ENCODE data around the gene TNFRSF11A.

Gene TNFRSF11A

GRCh38 chr18:62343316-62343715 lies 18.2 kb downstream of the TNFRSF11A start:
- DNase-seq (ENCODE audit: low read depth, low spot score), result no peak

DNA sequence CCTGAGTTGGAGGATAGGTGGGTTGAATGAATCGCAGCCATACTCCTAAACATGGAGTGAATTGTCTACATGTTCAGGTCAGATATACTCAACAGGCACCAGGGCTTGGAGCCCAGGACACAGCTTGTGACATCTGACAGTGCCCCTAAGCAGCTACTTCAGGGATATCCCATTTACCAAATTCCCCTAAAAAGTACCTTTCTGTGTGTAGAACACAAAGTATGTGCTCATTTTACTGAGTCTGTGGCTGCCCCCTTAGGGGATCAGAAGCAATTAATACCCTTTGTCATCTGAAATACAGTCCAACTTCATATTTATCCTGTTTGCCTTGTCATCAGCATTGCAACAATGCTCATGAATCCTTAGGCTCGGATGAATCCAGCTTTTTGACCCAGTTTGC lies 20.8 kb downstream of the TNFRSF11A start:
- DNase-seq (ENCODE audit: low read depth, low spot score), result no peak

GRCh38 chr18:62346333-62347088 lies 21.4 kb downstream of the TNFRSF11A start:
- DNase-seq (ENCODE audit: low read depth, low spot score), result no peak

- no peak for DNase-seq (ENCODE audit: low read depth, low spot score)
These were observed 22.0 kb downstream of the TNFRSF11A start for GRCh38 chr18:62347089-62347506.

DNA sequence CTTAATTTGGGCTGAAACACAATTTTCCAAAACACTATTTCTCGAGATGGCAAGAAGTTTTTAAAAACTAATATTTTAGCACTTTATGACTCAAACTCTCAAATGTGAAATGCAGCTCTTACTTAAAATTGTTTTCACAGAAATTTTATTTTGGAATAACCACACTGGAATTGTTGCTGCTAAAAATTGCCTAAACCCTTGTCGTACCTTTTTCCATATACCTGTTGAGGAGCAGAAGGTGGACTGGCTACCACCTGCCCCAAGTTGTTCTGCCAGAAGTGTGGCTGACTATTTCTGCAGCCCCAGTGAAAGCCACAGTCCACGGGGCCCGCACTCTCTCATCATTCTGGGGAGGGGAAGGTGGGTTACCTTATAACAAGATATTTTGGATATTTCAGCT lies 23.4 kb downstream of the TNFRSF11A start:
- DNase-seq (ENCODE audit: low read depth, low spot score), result no peak

DNA sequence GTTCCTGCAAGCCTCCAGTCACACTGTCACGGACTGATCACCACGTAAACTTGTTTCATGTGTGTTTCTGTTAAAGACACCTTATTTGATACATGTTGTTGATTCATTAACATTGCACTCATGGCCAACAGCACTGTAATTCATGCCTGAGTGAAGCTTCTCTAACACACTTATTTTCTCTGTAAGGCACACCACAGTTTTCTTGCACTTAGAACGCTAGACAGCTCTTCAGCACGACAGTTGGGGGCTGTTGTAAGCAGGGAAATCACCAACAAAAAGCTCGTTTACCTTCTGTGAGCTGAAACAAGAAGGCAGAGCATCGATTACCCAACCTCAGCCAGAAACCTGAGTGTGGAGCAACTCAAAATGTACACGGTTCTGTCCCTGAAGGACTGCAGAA lies 28.1 kb downstream of the TNFRSF11A start:
- DNase-seq (ENCODE audit: low read depth, low spot score), result no peak

DNA sequence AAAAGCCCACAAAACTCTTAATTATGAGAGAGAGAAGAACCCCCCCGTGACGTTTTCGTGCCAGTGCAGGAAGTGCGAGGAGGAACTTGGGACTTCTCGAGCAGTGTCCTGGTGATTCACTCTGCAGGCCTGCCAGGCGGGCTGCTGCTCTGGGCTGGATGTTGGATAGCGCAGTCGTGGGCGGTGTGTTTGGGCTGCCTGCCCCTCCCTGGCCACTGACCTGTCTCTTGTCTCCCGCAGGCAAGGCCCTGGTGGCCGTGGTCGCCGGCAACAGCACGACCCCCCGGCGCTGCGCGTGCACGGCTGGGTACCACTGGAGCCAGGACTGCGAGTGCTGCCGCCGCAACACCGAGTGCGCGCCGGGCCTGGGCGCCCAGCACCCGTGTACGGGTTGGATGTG lies 29.0 kb downstream of the TNFRSF11A start:
- DNase-seq (ENCODE audit: low read depth, low spot score), result no peak

- DNase-seq (ENCODE audit: low read depth, low spot score), result no peak
These were observed 32.1 kb downstream of the TNFRSF11A start for GRCh38 chr18:62357079-62357719.

GRCh38 chr18:62360805-62361204 lies 35.7 kb downstream of the TNFRSF11A start:
- DNase-seq (ENCODE audit: low read depth, low spot score), result no peak

DNA sequence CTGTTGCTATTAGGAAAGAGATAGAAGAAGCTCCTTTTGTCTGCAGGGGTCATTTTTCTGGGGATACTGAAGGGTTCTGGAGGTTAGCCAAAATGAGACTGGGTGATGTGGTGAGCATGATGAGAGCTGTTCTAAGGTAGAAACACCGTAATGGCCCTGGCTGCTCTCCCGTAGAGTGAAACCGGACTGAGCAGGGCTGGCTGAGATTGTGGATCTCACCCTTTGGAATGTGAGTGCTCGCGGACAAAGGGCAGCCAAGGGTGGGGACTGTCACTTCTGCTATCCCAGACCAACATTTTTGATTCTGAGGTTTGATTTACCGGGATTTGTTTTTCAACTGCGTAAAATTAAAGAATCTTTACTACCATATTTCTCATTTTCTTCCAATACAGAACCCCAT lies 36.2 kb downstream of the TNFRSF11A start:
- DNase-seq (ENCODE audit: low read depth, low spot score), result no peak

GRCh38 chr18:62364558-62364957 lies 39.4 kb downstream of the TNFRSF11A start:
- no peak for DNase-seq (ENCODE audit: low read depth, low spot score)

DNA sequence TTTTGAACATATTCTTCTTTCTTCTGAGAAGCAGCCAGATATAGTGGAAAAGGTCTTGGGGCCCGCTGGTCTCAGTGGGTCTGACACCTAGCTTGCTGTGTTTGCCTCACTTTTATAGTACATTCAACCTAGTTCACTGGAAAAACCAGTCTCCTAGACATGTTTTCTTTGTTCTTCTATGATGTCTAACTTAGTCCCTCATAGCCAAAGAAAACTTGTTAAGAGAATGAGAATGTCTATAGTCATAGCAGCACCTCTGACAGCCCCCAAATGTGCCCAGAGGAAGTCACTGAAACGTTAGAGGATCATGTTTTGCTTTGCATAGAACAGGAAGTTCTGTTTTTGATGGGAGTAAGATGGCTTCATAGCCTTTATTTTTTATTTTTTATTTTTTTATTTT lies 40.3 kb downstream of the TNFRSF11A start:
- DNase-seq (ENCODE audit: low read depth, low spot score), result no peak

DNA sequence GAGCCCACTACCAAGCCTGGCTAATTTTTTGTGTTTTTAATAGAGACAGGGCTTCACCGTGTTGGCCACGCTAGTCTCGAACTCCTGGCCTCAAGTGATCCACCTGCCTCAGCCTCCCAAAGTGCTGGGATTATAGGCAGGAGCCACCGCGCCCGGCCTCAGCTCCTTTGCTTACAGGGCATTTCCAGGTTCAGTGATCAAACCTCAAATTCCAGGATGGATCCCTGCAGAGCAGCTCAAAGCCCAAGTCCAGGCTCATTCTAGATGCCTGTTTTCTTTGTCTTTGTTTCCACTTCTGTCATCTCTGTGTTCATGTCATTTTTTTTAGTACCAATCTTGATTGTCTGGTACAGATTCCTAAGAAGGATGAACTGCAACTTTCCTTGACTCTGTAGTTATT lies 41.9 kb downstream of the TNFRSF11A start:
- no peak for DNase-seq (ENCODE audit: low read depth, low spot score)

- no peak for DNase-seq (ENCODE audit: low read depth, low spot score)
These were observed 43.0 kb downstream of the TNFRSF11A start for GRCh38 chr18:62368100-62368499.

DNA sequence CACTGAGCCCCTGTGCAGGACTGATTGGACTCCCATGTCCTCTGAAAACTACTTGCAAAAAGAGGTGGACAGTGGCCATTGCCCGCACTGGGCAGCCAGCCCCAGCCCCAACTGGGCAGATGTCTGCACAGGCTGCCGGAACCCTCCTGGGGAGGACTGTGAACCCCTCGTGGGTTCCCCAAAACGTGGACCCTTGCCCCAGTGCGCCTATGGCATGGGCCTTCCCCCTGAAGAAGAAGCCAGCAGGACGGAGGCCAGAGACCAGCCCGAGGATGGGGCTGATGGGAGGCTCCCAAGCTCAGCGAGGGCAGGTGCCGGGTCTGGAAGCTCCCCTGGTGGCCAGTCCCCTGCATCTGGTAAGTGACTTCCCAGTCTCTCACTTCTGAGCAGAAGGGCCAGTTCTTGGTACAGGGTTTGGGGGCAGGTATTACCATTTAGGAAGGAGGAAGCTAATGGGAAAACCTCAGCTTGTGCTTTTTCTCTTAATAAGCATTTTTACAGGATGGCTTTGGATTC lies 44.1 kb downstream of the TNFRSF11A start:
- no peak for DNase-seq (ENCODE audit: low read depth, low spot score)

GRCh38 chr18:62370366-62370765 lies 45.3 kb downstream of the TNFRSF11A start:
- DNase-seq (ENCODE audit: low read depth, low spot score), result no peak

- no peak for DNase-seq (ENCODE audit: low read depth, low spot score)
These were observed 46.3 kb downstream of the TNFRSF11A start for GRCh38 chr18:62371436-62371835.

DNA sequence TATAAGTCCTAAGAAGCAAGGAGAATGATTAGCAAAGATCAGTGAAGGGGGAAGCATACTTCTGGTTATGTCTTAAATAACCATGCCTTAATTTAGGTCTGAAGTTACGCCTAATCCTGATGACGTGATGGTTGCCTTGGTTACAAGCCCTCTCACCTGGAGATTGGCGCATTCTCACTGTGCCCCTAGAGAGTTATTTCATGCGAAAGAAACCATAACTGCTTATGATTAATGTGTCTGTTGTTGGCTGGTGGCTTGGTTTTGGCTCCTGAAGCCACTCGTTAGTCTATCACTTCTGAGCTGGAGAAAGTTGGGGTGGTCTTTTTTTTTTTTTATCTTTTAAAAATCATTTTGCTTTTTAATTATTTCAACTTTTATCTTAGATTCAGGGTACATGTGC lies 47.0 kb downstream of the TNFRSF11A start:
- DNase-seq (ENCODE audit: low read depth, low spot score), result no peak

GRCh38 chr18:62372882-62373281 lies 47.8 kb downstream of the TNFRSF11A start:
- DNase-seq (ENCODE audit: low read depth, low spot score), result no peak

DNA sequence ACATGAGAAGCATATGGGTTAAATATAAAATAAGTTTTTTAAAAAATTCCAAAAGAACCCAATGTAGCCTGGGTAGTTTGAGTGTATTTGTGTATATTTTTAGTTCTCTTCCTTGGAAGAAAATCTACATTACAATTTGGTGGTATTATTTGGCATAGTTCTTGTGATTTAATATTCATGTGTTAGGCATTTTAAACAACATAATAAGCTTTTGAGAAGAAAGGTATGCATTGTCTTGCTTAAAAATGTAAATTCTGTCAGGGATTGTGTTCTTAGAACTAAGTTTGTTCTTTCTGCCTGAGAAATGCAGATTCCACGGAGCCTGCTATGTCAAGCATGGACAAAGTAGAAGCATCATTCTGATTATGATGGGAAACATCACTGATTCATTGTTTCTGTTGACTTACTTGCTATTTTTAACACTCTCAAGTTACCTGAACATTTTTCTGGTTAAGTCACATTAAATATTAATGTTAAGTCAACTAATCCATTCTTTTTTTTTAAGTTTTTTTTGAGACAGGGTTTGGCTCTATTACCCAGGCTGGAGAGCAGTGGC lies 49.4 kb downstream of the TNFRSF11A start:
- DNase-seq (ENCODE audit: low read depth, low spot score), result no peak

DNA sequence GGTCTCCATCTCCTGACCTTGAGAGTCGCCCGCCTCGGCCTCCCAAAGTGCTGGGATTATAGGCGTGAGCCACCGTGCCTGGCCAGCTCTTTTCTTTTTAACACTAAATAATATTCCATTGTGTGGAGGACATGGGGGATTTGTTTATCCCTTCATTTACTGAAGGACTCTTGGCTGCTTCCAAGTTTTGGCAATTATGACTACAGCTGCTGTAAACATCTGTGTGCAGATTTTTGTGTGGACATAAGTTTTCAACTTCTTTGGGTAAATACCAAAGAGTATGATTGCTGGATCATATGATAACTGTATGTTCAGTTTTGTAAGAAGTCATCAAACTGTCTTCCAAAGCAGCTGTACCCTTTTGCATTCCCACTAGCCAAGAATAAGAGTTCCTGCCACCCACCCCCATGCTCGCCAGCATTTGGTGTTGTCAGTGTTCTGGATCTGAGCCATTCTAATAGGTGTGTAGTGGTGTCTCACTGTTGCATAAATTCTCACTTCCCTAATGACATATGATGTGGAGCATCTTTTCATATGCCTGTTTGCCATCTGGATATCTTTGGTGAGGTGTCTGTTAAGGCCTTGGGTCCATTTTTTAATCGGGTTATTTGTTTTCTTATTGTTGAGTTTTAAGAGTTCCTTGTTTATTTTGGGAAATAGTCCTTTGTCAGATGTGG lies 52.2 kb downstream of the TNFRSF11A start:
- DNase-seq (ENCODE audit: low read depth, low spot score), result no peak

DNA sequence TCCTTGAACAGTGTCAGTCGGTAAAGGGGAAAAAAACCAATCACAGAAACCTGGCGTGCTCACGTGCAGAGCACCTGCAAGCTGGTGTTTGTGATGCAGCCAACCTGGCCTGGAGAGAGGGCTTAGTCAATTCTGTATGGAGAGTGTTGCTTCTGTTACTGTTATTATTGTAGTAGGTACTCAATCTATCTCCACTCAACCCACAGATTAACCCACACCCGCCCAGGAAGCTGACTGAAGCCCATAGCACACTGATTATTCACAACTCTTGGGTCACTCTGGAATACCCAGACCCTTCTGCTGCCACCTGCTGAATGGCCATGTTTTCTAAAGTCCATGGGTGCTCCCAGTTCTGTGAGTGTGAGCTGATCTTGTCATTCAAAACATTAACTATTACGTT lies 53.9 kb downstream of the TNFRSF11A start:
- DNase-seq (ENCODE audit: low read depth, low spot score), result no peak
